ENCODE results near the gene OGFOD3. TPM values are rescaled to one million over a fixed set of nuclear protein-coding genes. Genes with fewer than 3 reads are reported as not detected.
A peak's percentile ranks its signal among the peaks of the same experiment; 100 is the strongest.

OGFOD3 gene
- total RNA-seq, 4 donors from 2014 or later: 13.0 to 33.5 (median 20.0) TPM

DNA sequence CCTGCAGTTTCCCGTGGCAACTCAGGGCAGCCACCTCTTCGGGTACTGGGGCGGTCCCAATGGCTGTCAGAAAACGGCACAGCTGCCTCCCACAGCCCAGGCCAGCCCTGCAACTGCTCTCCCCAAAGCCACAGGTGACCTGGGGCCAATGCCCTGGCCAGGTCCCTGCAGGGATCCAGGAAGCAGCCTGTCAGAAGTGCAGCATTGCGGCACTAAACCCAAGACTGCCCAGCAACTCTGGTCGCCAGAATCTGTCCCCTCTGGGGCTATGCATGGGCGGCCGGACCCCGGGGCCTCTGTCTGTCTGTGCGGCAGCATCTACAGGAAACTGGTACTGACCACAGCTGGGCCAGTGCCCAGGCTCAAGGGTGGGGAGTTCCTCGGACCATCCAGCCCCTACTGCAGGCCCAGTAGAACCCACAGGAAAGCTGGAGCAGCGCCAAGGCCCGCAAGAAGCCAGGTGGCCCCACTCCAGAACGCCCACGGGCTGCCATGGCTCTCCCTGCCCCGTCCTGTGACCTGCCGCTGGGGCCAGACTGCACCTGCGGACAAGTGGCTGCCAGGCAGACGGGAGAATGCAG is 26.6 kb upstream of the OGFOD3 start:
- 44% methylated on average over 5 of the region's 19 CpGs for WGBS
- H3K27ac ChIP-seq: no peak overlapping the region
- no peak overlapping the region for H3K4me3 ChIP-seq
- peaks cover 42% of the 10 kb centered on the region for H3K4me1 ChIP-seq
- DNase-seq (ENCODE audit: low spot score in 2 of 2): peak in 1 of 2 donors; percentile 68
- TF ChIP-seq POLR2AphosphoS5 (IDR thresholded peaks at IDR 0.05) (no peak), EP300 (IDR thresholded peaks at IDR 0.05) (no peak), POLR2A (IDR thresholded peaks at IDR 0.05) (no peak)
- TF ChIP-seq, protein P1, sequence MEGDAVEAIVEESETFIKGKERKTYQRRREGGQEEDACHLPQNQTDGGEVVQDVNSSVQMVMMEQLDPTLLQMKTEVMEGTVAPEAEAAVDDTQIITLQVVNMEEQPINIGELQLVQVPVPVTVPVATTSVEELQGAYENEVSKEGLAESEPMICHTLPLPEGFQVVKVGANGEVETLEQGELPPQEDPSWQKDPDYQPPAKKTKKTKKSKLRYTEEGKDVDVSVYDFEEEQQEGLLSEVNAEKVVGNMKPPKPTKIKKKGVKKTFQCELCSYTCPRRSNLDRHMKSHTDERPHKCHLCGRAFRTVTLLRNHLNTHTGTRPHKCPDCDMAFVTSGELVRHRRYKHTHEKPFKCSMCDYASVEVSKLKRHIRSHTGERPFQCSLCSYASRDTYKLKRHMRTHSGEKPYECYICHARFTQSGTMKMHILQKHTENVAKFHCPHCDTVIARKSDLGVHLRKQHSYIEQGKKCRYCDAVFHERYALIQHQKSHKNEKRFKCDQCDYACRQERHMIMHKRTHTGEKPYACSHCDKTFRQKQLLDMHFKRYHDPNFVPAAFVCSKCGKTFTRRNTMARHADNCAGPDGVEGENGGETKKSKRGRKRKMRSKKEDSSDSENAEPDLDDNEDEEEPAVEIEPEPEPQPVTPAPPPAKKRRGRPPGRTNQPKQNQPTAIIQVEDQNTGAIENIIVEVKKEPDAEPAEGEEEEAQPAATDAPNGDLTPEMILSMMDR (IDR thresholded peaks at IDR 0.05): no peak
- peaks cover 24% of the 10 kb centered on the region for H3K36me3 ChIP-seq
- H3K27me3 ChIP-seq: no peaks in the 10 kb centered on the region
- H3K9me3 ChIP-seq: no peaks in the 10 kb centered on the region

DNA sequence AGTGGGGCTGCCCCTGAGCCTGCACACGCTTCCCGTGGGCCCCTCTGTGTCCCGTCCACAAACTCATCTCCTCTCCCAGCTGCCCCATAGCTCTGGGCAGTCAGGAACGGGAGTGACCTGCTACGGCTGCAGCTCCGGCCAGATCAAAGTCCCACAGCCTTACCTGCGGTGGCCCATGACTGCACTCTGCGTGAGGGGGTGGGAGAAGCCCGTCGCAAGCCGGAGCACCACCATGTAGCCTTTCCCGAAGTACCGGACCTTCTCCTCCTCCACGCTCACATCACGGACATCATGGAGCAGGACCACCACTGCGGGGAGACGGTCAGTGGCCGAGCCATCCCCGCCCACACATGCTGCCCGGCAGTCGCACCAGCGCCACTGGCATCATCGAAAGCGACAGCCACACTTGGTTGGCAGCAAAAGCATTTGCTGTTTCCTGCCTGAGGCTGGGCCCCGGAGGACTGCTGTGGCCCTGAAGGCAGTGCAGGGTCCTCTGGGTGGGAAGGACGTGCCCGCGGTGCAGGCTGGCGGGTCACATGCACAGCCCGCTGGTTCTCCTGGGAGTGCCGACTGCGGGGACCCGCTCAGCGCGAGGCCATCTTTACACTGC is 26.0 kb upstream of the OGFOD3 start:
- WGBS: 78% methylated on average over 14 of the region's 35 CpGs
- Histone ChIP-seq H3K27ac (no peak overlapping the region), H3K36me3 (peaks cover 26% of the 10 kb centered on the region), H3K4me3 (no peak overlapping the region), H3K9me3 (no peaks in the 10 kb centered on the region), H3K4me1 (peaks cover 36% of the 10 kb centered on the region), H3K27me3 (no peaks in the 10 kb centered on the region)
- no peak for TF ChIP-seq POLR2A (IDR thresholded peaks at IDR 0.05)
- TF ChIP-seq POLR2AphosphoS5 (IDR thresholded peaks at IDR 0.05): no peak
- TF ChIP-seq EP300 (IDR thresholded peaks at IDR 0.05): no peak
- TF ChIP-seq, protein P1 (IDR thresholded peaks at IDR 0.05): no peak
- DNase-seq (ENCODE audit: low spot score in 2 of 2): peak in 1 of 2 donors; percentile 59

DNA sequence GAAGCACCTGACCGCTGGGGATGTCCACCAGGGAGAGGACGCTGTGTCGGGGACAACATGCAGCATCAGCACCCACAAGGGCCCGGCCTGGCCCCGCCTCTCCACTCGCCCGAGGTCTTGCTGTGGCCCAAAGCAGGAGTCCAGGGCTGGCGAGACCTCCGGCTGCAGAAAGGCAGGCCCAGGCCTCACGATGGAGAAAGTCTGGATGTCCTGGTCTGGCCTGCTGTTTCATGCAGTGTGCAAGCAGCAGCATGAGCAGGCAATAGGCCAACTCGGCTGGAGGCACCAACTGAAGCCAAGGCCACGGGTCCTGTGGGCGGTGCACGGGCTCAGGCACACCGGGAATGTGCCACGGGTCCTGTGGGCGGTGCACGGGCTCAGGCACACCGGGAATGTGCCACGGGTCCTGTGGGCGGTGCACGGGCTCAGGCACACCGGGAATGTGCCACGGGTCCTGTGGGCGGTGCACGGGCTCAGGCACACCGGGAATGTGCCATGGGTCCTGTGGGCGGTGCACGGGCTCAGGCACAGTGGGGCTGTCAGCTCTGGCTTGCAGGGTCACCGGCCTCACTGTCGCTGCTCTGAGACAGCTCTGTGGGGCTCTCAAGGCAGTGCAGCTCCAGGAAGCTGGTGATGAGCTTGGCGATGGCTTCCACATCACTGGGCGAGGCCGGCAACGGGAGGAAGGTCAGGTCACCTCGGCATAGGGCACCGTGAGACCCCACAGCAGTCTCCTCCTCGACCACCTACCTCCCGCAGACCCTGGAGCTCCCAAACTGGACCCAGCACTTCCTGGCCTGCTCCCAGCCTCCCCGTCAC is 25.3 kb upstream of the OGFOD3 start:
- 82% methylated on average over 12 of the region's 40 CpGs for WGBS
- H3K4me3 ChIP-seq: no peak overlapping the region
- peaks cover 30% of the 10 kb centered on the region for H3K36me3 ChIP-seq
- H3K27me3 ChIP-seq: no peaks in the 10 kb centered on the region
- DNase-seq (ENCODE audit: low spot score in 2 of 2): no peak
- H3K9me3 ChIP-seq: no peaks in the 10 kb centered on the region
- no peak overlapping the region for H3K27ac ChIP-seq
- H3K4me1 ChIP-seq: peaks cover 29% of the 10 kb centered on the region
- TF ChIP-seq EP300 (IDR thresholded peaks at IDR 0.05) (no peak), POLR2A (IDR thresholded peaks at IDR 0.05) (no peak), POLR2AphosphoS5 (IDR thresholded peaks at IDR 0.05) (no peak)
- TF ChIP-seq, protein P1 (IDR thresholded peaks at IDR 0.05): no peak

DNA sequence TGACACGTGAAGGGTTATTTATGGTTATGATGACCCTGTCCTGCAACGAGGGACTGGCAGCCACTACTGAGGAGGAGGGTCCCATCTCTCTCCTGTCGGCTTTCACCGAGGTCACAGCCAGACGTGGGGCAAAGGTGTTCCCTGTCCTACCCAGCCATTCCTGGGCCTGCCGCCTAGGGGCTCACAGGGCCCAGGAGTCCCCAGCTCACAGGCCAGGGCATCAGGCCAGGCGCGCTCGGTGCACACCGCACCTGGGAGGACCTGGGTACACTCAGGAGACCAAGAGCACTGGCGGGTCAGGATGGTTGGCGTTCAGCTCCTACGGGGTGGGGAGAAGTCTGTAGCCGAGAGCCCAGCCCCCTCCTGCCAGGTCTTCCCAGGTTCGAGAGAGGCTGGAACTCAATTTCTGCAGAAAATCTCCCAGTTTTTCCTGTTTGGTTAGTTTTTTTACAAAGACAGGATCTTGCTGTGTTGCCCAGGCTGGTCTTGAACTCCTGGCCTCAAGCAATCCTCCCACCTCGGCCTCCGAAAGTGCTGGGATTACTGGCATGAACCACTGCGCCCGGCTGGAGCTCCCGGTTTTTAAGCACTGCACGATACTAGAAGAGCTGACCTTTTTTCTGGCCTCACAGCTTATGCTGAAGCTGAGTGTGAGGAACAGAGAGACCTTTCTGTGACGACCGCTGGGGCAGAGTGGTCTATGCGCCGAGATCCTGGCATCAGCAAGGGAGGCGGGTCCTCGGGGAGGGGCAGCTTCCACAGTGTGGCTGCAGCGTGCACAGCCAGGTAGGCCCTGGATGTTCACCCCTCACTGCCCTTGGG is 24.5 kb upstream of the OGFOD3 start:
- no peaks in the 10 kb centered on the region for H3K27me3 ChIP-seq
- no peaks in the 10 kb centered on the region for H3K9me3 ChIP-seq
- no peak overlapping the region for H3K4me3 ChIP-seq
- no peak for TF ChIP-seq POLR2A (IDR thresholded peaks at IDR 0.05)
- TF ChIP-seq, protein P1 (IDR thresholded peaks at IDR 0.05): no peak
- TF ChIP-seq POLR2AphosphoS5 (IDR thresholded peaks at IDR 0.05): no peak
- no peak for TF ChIP-seq EP300 (IDR thresholded peaks at IDR 0.05)
- WGBS: 82% methylated on average over 19 of the region's 28 CpGs
- peaks cover 38% of the 10 kb centered on the region for H3K36me3 ChIP-seq
- H3K27ac ChIP-seq: no peak overlapping the region
- DNase-seq (ENCODE audit: low spot score in 2 of 2): peak in 1 of 2 donors; percentile 59
- H3K4me1 ChIP-seq: peaks cover 27% of the 10 kb centered on the region

Data from suprapubic skin (tissue), 4 donors.